OCI-LY3 (cell line): Measurements from ENCODE around the gene MIPOL1.

Experiments used
- CTCF ChIP-seq: fragments of 200-600, 300-600 bp; sonication (generic); IDR thresholded peaks from 2 replicates; pipeline ENCODE4 v1.5.1; 2014; ENCODE audit warnings: antibody characterized with exemption, low read length, low read depth
- EZH2phosphoT487 ChIP-seq: fragments of 200-600 bp; shearing (Covaris generic); IDR thresholded peaks from 2 replicates; pipeline ENCODE4 v1.6.1; 2018; ENCODE audit warnings: antibody characterized with exemption, mixed run types, low read depth

GRCh38 chr14:37278636-37279538 is 81.2 kb downstream of the MIPOL1 start:
- TF ChIP-seq CTCF (no peak), EZH2phosphoT487 (no peak)
